AG09319 (cell line): ENCODE measurements around the gene PPP6R3.

Source experiments
- DNase-seq: peaks from one replicate; pipeline ENCODE4 v3.0.0-alpha.2; 2010; ENCODE audit warnings: low read depth; ENCODE audit errors: extremely low read depth
- TF ChIP-seq, protein P1 (sequence below): IDR thresholded peaks from 2 replicates; pipeline ENCODE4 v1.5.1; 2011; ENCODE audit warnings: low read depth, mild to moderate bottlenecking, inconsistent platforms, low read length, moderate library complexity

The PPP6R3 gene

DNA sequence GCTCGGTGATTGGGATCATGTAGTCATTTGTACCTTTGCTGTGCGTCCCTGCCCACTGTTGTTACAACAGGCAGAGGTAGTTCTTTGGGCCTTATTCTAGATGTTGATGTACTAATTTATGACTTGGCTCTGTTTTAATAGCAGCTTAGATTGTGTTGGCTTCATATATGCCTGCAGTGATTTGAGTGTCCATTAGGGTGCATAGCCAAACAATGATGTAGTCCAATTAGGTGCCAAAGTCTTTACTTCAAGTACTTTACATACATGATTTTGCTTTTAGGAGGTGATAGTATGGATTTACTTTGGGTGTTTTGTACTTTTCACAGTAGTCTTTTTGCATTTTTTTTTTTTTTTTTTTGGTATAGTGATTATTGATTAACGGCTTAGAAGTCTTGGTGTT is 46.4 kb downstream of the PPP6R3 start:
- TF ChIP-seq, protein P1, sequence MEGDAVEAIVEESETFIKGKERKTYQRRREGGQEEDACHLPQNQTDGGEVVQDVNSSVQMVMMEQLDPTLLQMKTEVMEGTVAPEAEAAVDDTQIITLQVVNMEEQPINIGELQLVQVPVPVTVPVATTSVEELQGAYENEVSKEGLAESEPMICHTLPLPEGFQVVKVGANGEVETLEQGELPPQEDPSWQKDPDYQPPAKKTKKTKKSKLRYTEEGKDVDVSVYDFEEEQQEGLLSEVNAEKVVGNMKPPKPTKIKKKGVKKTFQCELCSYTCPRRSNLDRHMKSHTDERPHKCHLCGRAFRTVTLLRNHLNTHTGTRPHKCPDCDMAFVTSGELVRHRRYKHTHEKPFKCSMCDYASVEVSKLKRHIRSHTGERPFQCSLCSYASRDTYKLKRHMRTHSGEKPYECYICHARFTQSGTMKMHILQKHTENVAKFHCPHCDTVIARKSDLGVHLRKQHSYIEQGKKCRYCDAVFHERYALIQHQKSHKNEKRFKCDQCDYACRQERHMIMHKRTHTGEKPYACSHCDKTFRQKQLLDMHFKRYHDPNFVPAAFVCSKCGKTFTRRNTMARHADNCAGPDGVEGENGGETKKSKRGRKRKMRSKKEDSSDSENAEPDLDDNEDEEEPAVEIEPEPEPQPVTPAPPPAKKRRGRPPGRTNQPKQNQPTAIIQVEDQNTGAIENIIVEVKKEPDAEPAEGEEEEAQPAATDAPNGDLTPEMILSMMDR = no peak
- no peak for DNase-seq

DNA sequence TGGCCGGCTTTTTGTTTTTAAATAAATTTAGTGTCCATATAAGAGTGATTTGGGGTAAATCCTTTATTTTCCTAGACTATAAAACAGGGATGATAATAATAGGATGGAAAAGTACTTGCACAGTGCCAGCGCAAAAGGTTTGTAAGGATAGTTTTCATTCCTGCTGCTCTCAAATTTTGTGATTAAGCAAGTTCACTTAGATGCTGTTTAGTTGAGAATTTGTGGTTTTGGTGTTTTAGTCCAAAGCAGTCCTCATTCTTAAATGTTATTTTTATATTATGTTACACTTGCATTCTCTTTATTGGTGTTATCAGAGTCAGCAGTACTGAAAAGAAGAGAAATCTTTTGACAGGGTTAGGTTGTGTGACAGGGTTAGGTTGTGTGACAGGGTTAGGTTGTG is 47.9 kb downstream of the PPP6R3 start:
- peak; percentile 7 for DNase-seq

DNA sequence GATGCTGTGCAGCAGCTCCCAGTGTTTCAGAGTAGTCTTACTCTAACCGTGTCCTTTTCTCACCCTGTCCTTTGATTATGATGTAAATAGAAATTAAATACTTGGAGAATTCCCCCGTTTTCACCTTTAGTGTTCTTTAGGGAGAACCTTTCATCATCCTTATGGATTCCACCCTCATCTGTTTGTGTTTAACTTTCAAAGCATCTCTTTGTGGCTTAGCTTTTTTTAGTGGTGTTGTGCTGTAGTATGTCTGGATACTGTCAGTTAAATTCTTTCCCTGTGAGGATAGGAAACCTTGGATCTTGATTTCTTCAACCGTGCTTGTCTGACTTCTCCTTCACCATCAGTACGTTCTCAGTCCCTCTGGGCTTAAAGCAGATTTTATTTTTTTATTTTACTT is 48.5 kb downstream of the PPP6R3 start:
- DNase-seq = peak; percentile 7
- TF ChIP-seq, protein P1 = no peak

More for the DNA sequence above, 47.9 kb downstream of the PPP6R3 start:
- TF ChIP-seq, protein P1 = no peak

DNA sequence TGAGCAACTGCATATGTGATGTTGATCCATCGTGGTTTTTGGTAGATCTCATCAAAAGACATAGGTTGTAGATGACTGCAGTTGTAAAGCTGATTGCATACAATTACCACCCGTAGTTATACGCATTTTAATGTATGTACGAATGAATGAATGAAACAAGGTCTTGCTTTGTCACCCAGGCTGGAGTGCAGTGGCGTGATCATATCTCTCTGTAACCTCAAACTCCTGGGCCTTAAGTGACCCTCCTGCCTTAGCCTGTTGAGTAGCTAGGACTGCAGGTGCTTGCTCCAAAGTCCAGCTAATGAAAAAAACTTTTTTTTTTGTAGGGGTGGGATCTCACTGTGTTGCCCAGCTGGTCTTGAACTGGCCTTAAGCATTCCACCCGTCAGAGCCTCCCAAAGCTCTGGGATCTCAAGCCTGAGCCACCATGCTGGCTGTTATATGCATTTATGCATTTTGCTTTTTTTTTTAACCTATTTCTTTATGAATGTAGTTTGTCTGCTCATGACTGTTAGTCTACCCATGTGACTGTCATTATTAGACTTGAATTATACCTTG is 53.5 kb downstream of the PPP6R3 start:
- TF ChIP-seq, protein P1 = no peak
- DNase-seq = no peak

DNA sequence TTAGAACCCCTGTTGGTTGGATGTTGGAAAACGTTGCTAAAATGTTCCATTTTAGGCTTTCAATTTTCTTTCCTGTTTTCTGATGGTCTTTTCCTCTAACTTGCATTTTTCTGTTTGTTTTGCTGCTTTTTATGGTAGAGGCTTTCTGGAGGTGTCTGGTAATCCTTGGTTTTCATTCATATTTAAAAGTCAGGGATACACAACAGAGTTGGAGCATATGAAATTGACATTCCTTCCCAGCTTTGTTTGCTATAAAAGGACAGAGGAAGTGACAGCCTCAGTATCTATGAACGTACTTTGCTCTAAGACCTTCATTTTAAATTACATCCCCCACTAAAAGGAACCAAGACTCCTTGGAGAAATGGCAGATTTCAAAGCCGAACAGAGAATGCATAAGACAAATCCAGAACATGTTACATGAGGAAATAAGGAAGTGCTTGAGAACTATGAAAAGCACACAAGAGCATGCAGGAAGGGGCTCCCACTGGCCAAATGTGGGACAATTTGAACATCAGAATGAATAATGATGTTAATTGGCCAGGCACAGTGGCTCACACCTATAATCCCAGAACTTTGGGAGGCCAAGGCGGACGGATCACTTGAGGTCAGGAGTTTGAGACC is 56.7 kb downstream of the PPP6R3 start:
- no peak for DNase-seq
- TF ChIP-seq, protein P1 = no peak

DNA sequence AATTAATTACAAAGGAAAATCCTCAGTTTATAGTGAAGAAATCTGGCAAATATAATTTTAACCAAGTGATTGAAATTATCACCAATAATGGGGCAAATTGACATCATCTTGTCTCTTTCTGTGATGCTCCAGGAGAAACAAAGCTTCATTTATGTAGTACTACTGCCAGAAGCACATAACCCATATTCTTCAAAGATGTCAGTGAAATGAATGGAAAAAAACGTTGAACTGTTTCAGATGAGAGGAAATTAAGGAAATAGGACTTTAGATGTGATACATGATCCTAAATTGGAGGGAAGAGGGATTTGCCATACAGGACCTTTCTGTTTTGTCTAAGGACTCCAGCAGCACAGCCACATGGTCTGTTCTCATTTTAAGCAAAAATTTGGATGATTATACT is 57.6 kb downstream of the PPP6R3 start:
- DNase-seq = no peak
- TF ChIP-seq, protein P1 = no peak

DNA sequence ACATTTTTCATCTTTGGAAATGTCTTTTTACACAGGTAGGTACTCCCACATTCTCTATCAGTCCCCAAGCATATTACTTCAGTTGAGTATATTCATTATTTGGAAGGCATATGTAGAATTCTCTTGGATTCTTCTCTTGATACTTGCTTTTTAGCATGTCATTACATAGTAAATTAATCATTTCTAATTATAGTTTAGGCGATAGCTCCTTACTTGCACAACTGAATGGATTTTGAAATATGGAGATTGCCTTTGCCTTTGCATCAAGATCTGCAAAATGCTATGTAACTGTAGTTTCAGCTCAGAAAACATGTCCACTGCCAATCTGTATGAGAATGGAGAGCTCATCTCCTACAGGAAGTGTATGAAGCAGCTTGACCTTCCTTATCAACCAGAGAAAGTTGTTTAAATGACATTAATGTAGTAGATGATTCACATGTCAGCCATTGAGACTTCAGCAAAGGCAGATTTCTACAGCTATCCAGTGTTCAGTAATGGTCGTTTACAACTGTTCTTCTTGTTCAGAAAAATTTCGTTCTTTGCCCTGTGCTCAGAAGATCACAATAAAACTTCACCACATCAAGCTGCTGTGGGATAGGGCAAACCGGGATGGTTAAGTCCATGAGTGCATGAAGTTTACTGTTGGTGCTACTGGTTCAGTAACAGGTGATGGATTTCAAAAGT is 61.6 kb downstream of the PPP6R3 start:
- TF ChIP-seq, protein P1 = no peak
- no peak for DNase-seq
